Activated CD8-positive, alpha-beta T cell treated with anti-CD3 and anti-CD28 coated beads for 36 hours (primary cell): ENCODE results near the gene DNM3. TPM values are rescaled to one million over a fixed set of nuclear protein-coding genes. Genes with fewer than 3 reads are reported as not detected.
"Not testable (repeated sequence)": the region's sequence is repeated elsewhere in the genome, so short reads cannot be mapped to it uniquely, and the experiment has no call there.

ENCODE experiments used
- ATAC-seq: fragments of 200-7000 bp; cut with Tn5 transposase; one replicate; pipeline ENCODE4 v1.10.0; 2021; ENCODE audit warnings: mild to moderate bottlenecking, moderate library complexity
- CTCF ChIA-PET: fragments of 350-600 bp; sonication (Branson Sonifier 250); formaldehyde crosslinking; loops from one replicate; lab custom pipeline; 2021; ENCODE audit warnings: antibody characterized with exemption; lab: Charles Lee
- POLR2A ChIA-PET: fragments of 350-600 bp; sonication (Branson Sonifier 250); formaldehyde crosslinking; loops from one replicate; lab custom pipeline; 2021; ENCODE audit warnings: antibody characterized with exemption; lab: Charles Lee
- DNase-seq: peaks from one replicate; pipeline ENCODE4 v3.0.0-alpha.2; 2020
- H3K27ac Mint-ChIP-seq: one replicate; pipeline ENCODE4 v1.8.0; 2021; ENCODE audit warnings: mild to moderate bottlenecking, mixed read lengths
- H3K27me3 Mint-ChIP-seq: one replicate; pipeline ENCODE4 v1.8.0; 2021; ENCODE audit warnings: mixed read lengths
- H3K36me3 Mint-ChIP-seq: one replicate; pipeline ENCODE4 v1.8.0; 2021; ENCODE audit warnings: low read depth, mixed read lengths
- H3K4me1 Mint-ChIP-seq: one replicate; pipeline ENCODE4 v1.8.0; 2021; ENCODE audit warnings: low read depth, mixed read lengths
- H3K4me3 Mint-ChIP-seq: one replicate; pipeline ENCODE4 v1.8.0; 2021; ENCODE audit warnings: mild to moderate bottlenecking, moderate library complexity, mixed read lengths
- H3K9me3 Mint-ChIP-seq: one replicate; pipeline ENCODE4 v1.8.0; 2021; ENCODE audit warnings: mixed read lengths
- CTCF ChIP-seq: fragments of 200-600 bp; IDR thresholded peaks from one replicate; pipeline ENCODE4 v1.8.0; 2022; ENCODE audit warnings: antibody characterized with exemption, mild to moderate bottlenecking
- intact Hi-C: fragments of 100-400 bp; cut with micrococcal nuclease; formaldehyde crosslinking; loops from one replicate; pipeline ENCODE4 v1.10.0; 2022
- total RNA-seq, 2 experiments: library from RNA; stranded (reverse); gene quantifications; one replicate each; pipeline ENCODE4 v1.2.3, GENCODE V29; 2021

Gene DNM3
- total RNA-seq, 2 experiments from 2014 or later = 0.58 to 1.1 TPM

- intact Hi-C loops = no loop called here
- no peaks in the 10 kb centered on the region for H3K27me3 Mint-ChIP-seq
- H3K36me3 Mint-ChIP-seq = peaks cover 48% of the 10 kb centered on the region
- peak overlapping the region; percentile 50 for H3K27ac Mint-ChIP-seq
- DNase-seq = no peak
- ATAC-seq = no peak
- TF ChIP-seq CTCF = no peak
- CTCF ChIA-PET = interaction anchor here (1.0 to 6.4 kb wide), 3 partner anchors 187 to 189 kb away, joined by 3 to 137 read pairs (median 3); no protein-coding TSS in a partner anchor
- H3K4me1 Mint-ChIP-seq = peaks cover 29% of the 10 kb centered on the region
- POLR2A ChIA-PET = no interaction called here
- H3K4me3 Mint-ChIP-seq = no peak overlapping the region
- no peaks in the 10 kb centered on the region for H3K9me3 Mint-ChIP-seq
These were observed 44.7 kb upstream of the DNM3 start for GRCh38 chr1:171796592-171796991.

GRCh38 chr1:171798311-171798710 lies 43.0 kb upstream of the DNM3 start:
- ATAC-seq (no peak), DNase-seq (no peak)
- Mint-ChIP-seq H3K27me3 (no peaks in the 10 kb centered on the region), H3K27ac (no peak overlapping the region), H3K4me3 (no peak overlapping the region), H3K36me3 (peaks cover 38% of the 10 kb centered on the region), H3K4me1 (peaks cover 18% of the 10 kb centered on the region), H3K9me3 (no peaks in the 10 kb centered on the region)
- intact Hi-C loops = no loop called here
- TF ChIP-seq CTCF = no peak
- CTCF ChIA-PET = interaction anchor here (1.3 to 6.4 kb wide), 4 partner anchors 13 to 207 kb away, joined by 3 to 137 read pairs (median 37); no protein-coding TSS in a partner anchor
- POLR2A ChIA-PET = interaction anchor here (0.6 kb wide), 1 partner anchor 1265 kb away, joined by 3 read pairs; no protein-coding TSS in a partner anchor

GRCh38 chr1:171798765-171799164 lies 42.5 kb upstream of the DNM3 start:
- peaks cover 13% of the 10 kb centered on the region for H3K4me1 Mint-ChIP-seq
- intact Hi-C loops = no loop called here
- no peak overlapping the region for H3K27ac Mint-ChIP-seq
- H3K27me3 Mint-ChIP-seq = no peaks in the 10 kb centered on the region
- H3K36me3 Mint-ChIP-seq = peaks cover 36% of the 10 kb centered on the region
- DNase-seq (no peak), ATAC-seq (no peak)
- CTCF ChIA-PET = interaction anchor here (1.3 to 6.4 kb wide), 6 partner anchors 12 to 207 kb away, joined by 3 to 137 read pairs (median 22); partner anchors contain the start of gene DNM3
- no peaks in the 10 kb centered on the region for H3K9me3 Mint-ChIP-seq
- H3K4me3 Mint-ChIP-seq = no peak overlapping the region
- POLR2A ChIA-PET = interaction anchor here (0.6 to 1.0 kb wide), 2 partner anchors 17 to 1266 kb away, joined by 3 to 4 read pairs; partner anchors contain the start of gene METTL13
- TF ChIP-seq CTCF = no peak

GRCh38 chr1:171799166-171799565 lies 42.1 kb upstream of the DNM3 start:
- Mint-ChIP-seq H3K9me3 (no peaks in the 10 kb centered on the region), H3K4me3 (no peak overlapping the region), H3K27ac (no peak overlapping the region), H3K27me3 (no peaks in the 10 kb centered on the region), H3K4me1 (peaks cover 9% of the 10 kb centered on the region), H3K36me3 (peaks cover 32% of the 10 kb centered on the region)
- TF ChIP-seq CTCF = no peak
- intact Hi-C loops = no loop called here
- ATAC-seq (no peak), DNase-seq (no peak)
- POLR2A ChIA-PET = interaction anchor here (1.0 kb wide), 1 partner anchor 17 kb away, joined by 4 read pairs; the partner anchor contains the start of gene METTL13
- CTCF ChIA-PET = interaction anchor here (1.3 to 6.4 kb wide), 7 partner anchors 12 to 206 kb away, joined by 3 to 137 read pairs (median 13); partner anchors contain the start of gene DNM3

- CTCF ChIA-PET = interaction anchor here (1.0 to 6.4 kb wide), 13 partner anchors 11 to 645 kb away, joined by 3 to 137 read pairs (median 8); partner anchors contain the start of gene DNM3
- not testable (repeated sequence) for ATAC-seq, H3K27me3 Mint-ChIP-seq, H3K4me1 Mint-ChIP-seq, H3K9me3 Mint-ChIP-seq, H3K27ac Mint-ChIP-seq, DNase-seq, H3K4me3 Mint-ChIP-seq
- intact Hi-C loops = loop anchor here (2.0 kb wide), 1 partner anchor 185 kb away; no protein-coding TSS in a partner anchor
- peaks cover 27% of the 10 kb centered on the region for H3K36me3 Mint-ChIP-seq
- POLR2A ChIA-PET = interaction anchor here (1.0 to 1.2 kb wide), 2 partner anchors 18 to 59 kb away, joined by 3 to 4 read pairs; partner anchors contain the start of gene METTL13
These were observed 41.6 kb upstream of the DNM3 start for GRCh38 chr1:171799698-171800097.
